ENCODE measurements around the gene ANKRD61.
"Not testable (repeated sequence)": the region's sequence is repeated elsewhere in the genome, so short reads cannot be mapped to it uniquely, and the experiment has no call there.

ANKRD61 gene

DNA sequence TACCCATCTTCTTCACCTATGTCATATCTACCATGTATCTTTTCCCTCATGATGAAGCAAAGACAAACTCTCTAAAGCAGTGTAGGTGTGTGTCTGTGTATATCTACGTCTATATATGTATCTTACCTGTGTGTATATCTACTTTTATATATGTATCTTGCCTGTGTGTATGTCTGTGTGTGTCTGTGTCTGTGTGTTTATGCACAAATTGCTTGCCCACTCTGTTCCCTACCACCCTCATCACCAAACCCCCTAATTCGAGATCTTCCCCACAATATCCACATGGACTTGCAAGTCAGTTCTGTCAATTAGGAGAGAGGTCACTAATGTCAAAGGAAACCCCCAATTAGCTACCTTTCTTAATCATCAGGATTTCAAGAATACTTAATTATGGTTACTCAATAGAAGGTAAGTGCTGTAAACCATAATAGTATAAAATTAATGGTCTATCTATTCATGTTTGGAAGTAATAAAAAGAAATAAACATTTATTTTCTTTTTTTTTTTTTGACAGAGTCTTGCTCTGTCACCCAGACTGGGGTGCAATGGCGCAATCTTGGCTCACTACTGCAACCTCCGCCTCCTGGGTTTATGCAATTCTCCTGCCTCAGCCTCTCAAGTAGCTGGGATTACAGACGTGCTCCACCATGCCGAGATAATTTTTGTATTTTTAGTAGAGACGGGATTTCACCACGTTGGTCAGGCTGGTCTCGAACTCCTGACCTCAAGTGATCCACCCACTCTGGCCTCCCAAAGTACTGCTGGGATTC, 43.6 kb downstream of the ANKRD61 start:
- no peak overlapping the region for H3K4me3 ChIP-seq (ENCODE audit: low read depth, low read length)
- TF ChIP-seq, protein P1, sequence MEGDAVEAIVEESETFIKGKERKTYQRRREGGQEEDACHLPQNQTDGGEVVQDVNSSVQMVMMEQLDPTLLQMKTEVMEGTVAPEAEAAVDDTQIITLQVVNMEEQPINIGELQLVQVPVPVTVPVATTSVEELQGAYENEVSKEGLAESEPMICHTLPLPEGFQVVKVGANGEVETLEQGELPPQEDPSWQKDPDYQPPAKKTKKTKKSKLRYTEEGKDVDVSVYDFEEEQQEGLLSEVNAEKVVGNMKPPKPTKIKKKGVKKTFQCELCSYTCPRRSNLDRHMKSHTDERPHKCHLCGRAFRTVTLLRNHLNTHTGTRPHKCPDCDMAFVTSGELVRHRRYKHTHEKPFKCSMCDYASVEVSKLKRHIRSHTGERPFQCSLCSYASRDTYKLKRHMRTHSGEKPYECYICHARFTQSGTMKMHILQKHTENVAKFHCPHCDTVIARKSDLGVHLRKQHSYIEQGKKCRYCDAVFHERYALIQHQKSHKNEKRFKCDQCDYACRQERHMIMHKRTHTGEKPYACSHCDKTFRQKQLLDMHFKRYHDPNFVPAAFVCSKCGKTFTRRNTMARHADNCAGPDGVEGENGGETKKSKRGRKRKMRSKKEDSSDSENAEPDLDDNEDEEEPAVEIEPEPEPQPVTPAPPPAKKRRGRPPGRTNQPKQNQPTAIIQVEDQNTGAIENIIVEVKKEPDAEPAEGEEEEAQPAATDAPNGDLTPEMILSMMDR (IDR thresholded peaks at IDR 0.05; ENCODE audit: low read depth, low read length) = no peak

DNA sequence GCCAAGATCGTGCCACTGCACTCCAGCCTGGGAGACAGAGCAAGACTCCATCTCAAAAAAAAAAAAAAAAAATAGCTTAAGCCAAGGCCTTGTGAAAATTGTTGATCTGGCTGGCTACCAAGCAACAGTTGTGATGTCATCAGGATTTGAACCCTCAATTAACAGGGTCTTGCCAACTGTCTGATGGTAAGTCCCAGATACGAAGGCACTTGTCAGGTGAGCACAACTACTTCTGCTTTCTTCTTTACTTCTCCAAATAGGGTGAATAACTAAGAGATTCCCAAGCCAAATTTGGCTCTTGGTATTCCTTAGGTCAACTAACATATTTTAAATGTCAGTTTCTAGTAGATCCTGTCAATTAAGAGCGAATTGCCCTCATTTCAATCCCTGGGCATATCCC, 47.4 kb downstream of the ANKRD61 start:
- TF ChIP-seq, protein P1 (IDR thresholded peaks at IDR 0.05; ENCODE audit: low read depth, low read length) = no peak

DNA sequence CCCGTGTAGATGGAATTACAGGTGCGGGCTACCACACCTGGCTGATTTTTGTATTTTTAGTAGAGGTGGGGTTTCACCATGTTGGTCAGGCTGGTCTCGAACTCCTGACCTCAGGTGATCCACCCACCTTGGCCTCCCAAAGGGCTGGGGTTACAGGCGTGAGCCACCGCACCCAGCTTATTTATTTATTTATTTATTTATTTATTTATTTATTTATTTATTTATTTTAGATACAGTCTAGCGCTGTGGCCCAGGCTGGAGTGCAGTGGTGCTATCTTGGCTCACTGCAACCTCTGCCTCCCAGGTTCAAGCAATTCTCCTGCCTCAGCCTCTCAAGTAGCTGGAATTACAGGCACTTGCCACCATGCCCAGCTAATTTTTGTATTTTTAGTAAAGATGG, 51.9 kb downstream of the ANKRD61 start:
- H3K4me3 ChIP-seq (ENCODE audit: low read depth, low read length) = not testable (repeated sequence)

More for the DNA sequence above, 47.4 kb downstream of the ANKRD61 start:
- H3K4me3 ChIP-seq (ENCODE audit: low read depth, low read length) = no peak overlapping the region

Data from WI38 (cell line).